ENCODE measurements around the gene KRT76. TPM values are rescaled to one million over a fixed set of nuclear protein-coding genes. Genes with fewer than 3 reads are reported as not detected.

KRT76 gene
- total RNA-seq, 1 experiment from 2014 or later: not detected

GRCh38 chr12:52763036-52763659, 14.0 kb downstream of the KRT76 start:
- H3K36me3 ChIP-seq (ENCODE audit: control insufficient read depth in 1 of 2, insufficient read depth in 2 of 2, low read length in 2 of 2): no peaks in the 10 kb centered on the region
- no peak for DNase-seq (ENCODE audit: low read depth, low spot score)
- intact Hi-C loops (cut with micrococcal nuclease): no loop called here
- ChIA-PET CTCF (no interaction called here), RAD21 (ENCODE audit: low non-redundant PET in 1 of 2, low total read pairs in 2 of 2, uncharacterized antibody in 2 of 2, unreplicated experiment in 2 of 2) (interaction anchor here in 1 of 2 experiments (0.8 kb wide), 1 partner anchor 103 kb away, joined by 3 read pairs; no protein-coding TSS in a partner anchor), POLR2A (no interaction called here)
- H3K4me1 ChIP-seq (ENCODE audit: control insufficient read depth in 1 of 2, insufficient read depth in 2 of 2, low read length in 2 of 2): no peaks in the 10 kb centered on the region
- no peaks in the 10 kb centered on the region for H3K9me2 ChIP-seq (ENCODE audit: insufficient read depth)
- H3K9me3 ChIP-seq (ENCODE audit: control insufficient read depth in 1 of 2, insufficient read depth in 1 of 2, low read depth in 1 of 2, low read length in 2 of 2): no peaks in the 10 kb centered on the region
- ATAC-seq: no peak
- peaks cover 12% of the 10 kb centered on the region; the same call in 1 of the 2 replicates for H3K27me3 ChIP-seq (ENCODE audit: insufficient read depth, low read length)
- no peak overlapping the region for H3K9ac ChIP-seq (ENCODE audit: low read length)
- H2AFZ ChIP-seq (ENCODE audit: low read depth, low read length, poor library complexity, severe bottlenecking): no peak overlapping the region
- H3K4me3 ChIP-seq (replicated peaks in 1 of 2; ENCODE audit: low read depth in 1 of 2, low read length in 2 of 2): no peak overlapping the region
- BruUV-seq (replicated peaks): no TSS peak
- H3K4me2 ChIP-seq (ENCODE audit: low read length): no peak overlapping the region
- no peak for TF ChIP-seq SIN3A (IDR thresholded peaks at IDR 0.05; ENCODE audit: low read depth)
- no peak for TF ChIP-seq POLR2A (IDR thresholded peaks at IDR 0.05; ENCODE audit: borderline replicate concordance, extremely low read depth, insufficient read depth, insufficient read length)
- TF ChIP-seq RAD21 (IDR thresholded peaks at IDR 0.05; ENCODE audit: low read depth): no peak
- TF ChIP-seq EZH2phosphoT487 (IDR thresholded peaks at IDR 0.05; ENCODE audit: borderline replicate concordance): no peak
- no peak for TF ChIP-seq ZFX (IDR thresholded peaks at IDR 0.05)
- no peak for TF ChIP-seq REST (IDR thresholded peaks at IDR 0.05; ENCODE audit: low read depth)
- no peak for TF ChIP-seq EGR1 (IDR thresholded peaks at IDR 0.05; ENCODE audit: low read depth)
- TF ChIP-seq TCF7L2 (IDR thresholded peaks at IDR 0.05; ENCODE audit: borderline replicate concordance, extremely low read depth, insufficient read depth, insufficient read length): no peak
- no peak for TF ChIP-seq ATF3 (IDR thresholded peaks at IDR 0.05)
- no peak overlapping the region for H3K27ac ChIP-seq (ENCODE audit: low read depth, low read length)
- no peaks in the 10 kb centered on the region for H4K20me1 ChIP-seq (ENCODE audit: insufficient read depth)
- H3K79me2 ChIP-seq (ENCODE audit: insufficient read depth, low read length): no peaks in the 10 kb centered on the region
